ENCODE measurements around the gene TTLL4. TPM values are rescaled to one million over a fixed set of nuclear protein-coding genes. Genes with fewer than 3 reads are reported as not detected.

TTLL4 gene
- total RNA-seq, 1 donor from 2014 or later, result 17.9 TPM

GRCh38 chr2:218717262-218717661 is 6.6 kb downstream of the TTLL4 start:
- DNase-seq (ENCODE audit: low read depth), result peak; percentile 73

- no peak for DNase-seq (ENCODE audit: low read depth)
Measured at GRCh38 chr2:218718058-218718457, 7.4 kb downstream of the TTLL4 start.

- no peak for DNase-seq (ENCODE audit: low read depth)
Measured at GRCh38 chr2:218719457-218719856, 8.8 kb downstream of the TTLL4 start.

- no peak for DNase-seq (ENCODE audit: low read depth)
Measured at GRCh38 chr2:218720048-218721041, 9.7 kb downstream of the TTLL4 start.

- DNase-seq (ENCODE audit: low read depth), result no peak
Measured at GRCh38 chr2:218721488-218721887, 10.9 kb downstream of the TTLL4 start.

- DNase-seq (ENCODE audit: low read depth), result no peak
Measured at GRCh38 chr2:218721934-218722333, 11.3 kb downstream of the TTLL4 start.

GRCh38 chr2:218722419-218722818 is 11.8 kb downstream of the TTLL4 start:
- DNase-seq (ENCODE audit: low read depth), result no peak

GRCh38 chr2:218722876-218723785 is 12.5 kb downstream of the TTLL4 start:
- no peak for DNase-seq (ENCODE audit: low read depth)

GRCh38 chr2:218726004-218726574 is 15.5 kb downstream of the TTLL4 start:
- no peak for DNase-seq (ENCODE audit: low read depth)

GRCh38 chr2:218727502-218728165 is 17.0 kb downstream of the TTLL4 start:
- DNase-seq (ENCODE audit: low read depth), result no peak

GRCh38 chr2:218729640-218730039 is 19.0 kb downstream of the TTLL4 start:
- no peak for DNase-seq (ENCODE audit: low read depth)

- DNase-seq (ENCODE audit: low read depth), result no peak
Measured at GRCh38 chr2:218732052-218732760, 21.6 kb downstream of the TTLL4 start.

GRCh38 chr2:218732761-218733158 is 22.1 kb downstream of the TTLL4 start:
- peak; percentile 43 for DNase-seq (ENCODE audit: low read depth)

- peak; percentile 96 for DNase-seq (ENCODE audit: low read depth)
Measured at GRCh38 chr2:218733171-218734021, 22.8 kb downstream of the TTLL4 start.

GRCh38 chr2:218734190-218734975 is 23.7 kb downstream of the TTLL4 start:
- DNase-seq (ENCODE audit: low read depth), result no peak

GRCh38 chr2:218736531-218736930 is 25.9 kb downstream of the TTLL4 start:
- DNase-seq (ENCODE audit: low read depth), result no peak

GRCh38 chr2:218743068-218743467 is 32.4 kb downstream of the TTLL4 start:
- DNase-seq (ENCODE audit: low read depth), result no peak

GRCh38 chr2:218744615-218745014 is 34.0 kb downstream of the TTLL4 start:
- DNase-seq (ENCODE audit: low read depth), result no peak

- DNase-seq (ENCODE audit: low read depth), result no peak
Measured at GRCh38 chr2:218745160-218745558, 34.5 kb downstream of the TTLL4 start.

Measured in renal cortical epithelial cell (primary cell).